MM.1S (cell line): ENCODE data around the gene MUC5B.

ENCODE experiments used
- DNase-seq: peaks from one replicate; pipeline ENCODE4 v3.0.0-alpha.2; 2015
- H2AFZ ChIP-seq: fragments of 300-600 bp; sonication (generic); 2 replicates; pipeline ENCODE4 v1.6.0; 2016; ENCODE audit warnings: antibody characterized with exemption, low read length
- H3F3A ChIP-seq: fragments of 300-600 bp; sonication (generic); 2 replicates; pipeline ENCODE4 v1.6.1; 2016; ENCODE audit warnings: mild to moderate bottlenecking, antibody characterized with exemption, low read length, moderate library complexity, mixed read lengths; ENCODE audit not compliant: insufficient read depth
- H3K27ac ChIP-seq: fragments of 300-600 bp; sonication (generic); 2 replicates; pipeline ENCODE4 v1.5.1; 2016; ENCODE audit warnings: mild to moderate bottlenecking, low read length
- H3K27me3 ChIP-seq: fragments of 300-600 bp; sonication (generic); replicated peaks from 2 replicates; pipeline ENCODE4 v1.6.0; 2016; ENCODE audit warnings: low read length; ENCODE audit not compliant: insufficient read depth
- H3K36me3 ChIP-seq: fragments of 300-600 bp; sonication (generic); replicated peaks from 2 replicates; pipeline ENCODE4 v1.6.1; 2016; ENCODE audit warnings: mild to moderate bottlenecking, low read length, mixed read lengths; ENCODE audit not compliant: insufficient read depth
- H3K4me1 ChIP-seq: fragments of 300-600 bp; sonication (generic); 2 replicates; pipeline ENCODE4 v1.6.1; 2016; ENCODE audit warnings: low read length, mixed read lengths
- H3K4me2 ChIP-seq: fragments of 300-600 bp; sonication (generic); 2 replicates; pipeline ENCODE4 v1.6.0; 2016; ENCODE audit warnings: low read depth, low read length
- H3K4me3 ChIP-seq: fragments of 300-600 bp; sonication (generic); 2 replicates; pipeline ENCODE4 v1.5.1; 2016; ENCODE audit warnings: low read length, mixed read lengths
- H3K79me2 ChIP-seq: fragments of 300-600 bp; sonication (generic); 2 replicates; pipeline ENCODE4 v1.6.1; 2016; ENCODE audit warnings: mixed run types, low read length, mixed read lengths
- H3K9ac ChIP-seq: fragments of 300-600 bp; sonication (generic); 2 replicates; pipeline ENCODE4 v1.6.1; 2016; ENCODE audit warnings: low read length, mixed read lengths
- H3K9me2 ChIP-seq: fragments of 300-600 bp; sonication (generic); replicated peaks from 2 replicates; pipeline ENCODE4 v1.6.1; 2016; ENCODE audit warnings: mild to moderate bottlenecking, low read length, mixed read lengths; ENCODE audit not compliant: insufficient read depth
- H3K9me3 ChIP-seq: fragments of 300-600 bp; sonication (generic); replicated peaks from 2 replicates; pipeline ENCODE4 v1.6.1; 2016; ENCODE audit warnings: mild to moderate bottlenecking, low read length, mixed read lengths; ENCODE audit not compliant: insufficient read depth
- H4K20me1 ChIP-seq: fragments of 300-600 bp; sonication (generic); 2 replicates; pipeline ENCODE4 v1.6.1; 2016; ENCODE audit warnings: mild to moderate bottlenecking, low read length, moderate library complexity, mixed read lengths; ENCODE audit not compliant: insufficient read depth
- CTCF ChIP-seq: fragments of 300-600 bp; sonication (generic); IDR thresholded peaks from 2 replicates; pipeline ENCODE4 v1.5.1; 2016; ENCODE audit warnings: antibody characterized with exemption, low read length, mixed read lengths
- EZH2 ChIP-seq: fragments of 300-600 bp; sonication (generic); optimal IDR thresholded peaks from 2 replicates; pipeline ENCODE3; 2017; ENCODE audit warnings: low read depth, mild to moderate bottlenecking, antibody characterized with exemption, low read length, mixed read lengths
- EZH2phosphoT487 ChIP-seq: fragments of 300-600 bp; sonication (generic); IDR thresholded peaks from 2 replicates; pipeline ENCODE4 v1.6.1; 2018; ENCODE audit warnings: antibody characterized with exemption, low read length

Gene MUC5B

DNA sequence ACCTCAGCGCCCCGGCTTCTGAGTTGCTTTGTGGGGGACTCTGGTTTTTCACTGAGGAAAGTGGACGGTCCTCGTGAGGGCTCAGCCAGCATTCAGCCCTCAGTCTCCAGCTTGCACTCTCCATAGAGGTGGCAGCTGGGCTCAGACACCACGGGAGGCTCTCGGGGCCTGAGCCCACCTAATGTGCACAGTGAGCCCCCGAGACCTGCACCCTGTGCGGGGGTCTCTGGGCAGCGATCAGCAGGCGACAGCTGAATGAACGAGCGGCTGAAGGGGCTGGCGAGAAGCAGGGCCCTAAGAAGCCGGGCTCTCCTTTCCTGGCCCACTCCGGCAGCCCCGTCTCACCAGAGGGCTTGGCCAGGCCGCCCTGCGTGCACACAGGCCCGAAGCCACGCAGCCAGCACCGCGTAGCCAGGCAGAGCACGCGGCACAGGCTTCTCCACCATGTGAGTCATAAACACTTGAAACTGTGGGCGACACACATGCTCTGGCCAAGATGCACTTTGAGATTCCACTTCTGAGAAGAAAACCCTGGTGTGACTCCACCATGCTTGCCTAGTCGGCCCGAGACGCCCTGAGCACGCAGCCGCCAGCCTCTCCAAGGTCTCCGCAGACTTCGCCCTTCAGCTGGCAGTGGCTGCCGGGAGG is 58.6 kb downstream of the MUC5B start:
- Histone ChIP-seq H3K27ac (no peak overlapping the region), H3K79me2 (no peaks in the 10 kb centered on the region), H3K4me1 (no peaks in the 10 kb centered on the region), H3K4me3 (no peak overlapping the region), H3K9me2 (no peaks in the 10 kb centered on the region), H3K36me3 (no peaks in the 10 kb centered on the region), H3F3A (no peaks in the 10 kb centered on the region), H3K9ac (no peak overlapping the region), H3K27me3 (no peaks in the 10 kb centered on the region), H4K20me1 (no peaks in the 10 kb centered on the region), H3K4me2 (no peak overlapping the region), H3K9me3 (no peaks in the 10 kb centered on the region), H2AFZ (no peak overlapping the region)
- TF ChIP-seq CTCF: no peak
- no peak for TF ChIP-seq EZH2
- no peak for TF ChIP-seq EZH2phosphoT487
- DNase-seq: no peak

DNA sequence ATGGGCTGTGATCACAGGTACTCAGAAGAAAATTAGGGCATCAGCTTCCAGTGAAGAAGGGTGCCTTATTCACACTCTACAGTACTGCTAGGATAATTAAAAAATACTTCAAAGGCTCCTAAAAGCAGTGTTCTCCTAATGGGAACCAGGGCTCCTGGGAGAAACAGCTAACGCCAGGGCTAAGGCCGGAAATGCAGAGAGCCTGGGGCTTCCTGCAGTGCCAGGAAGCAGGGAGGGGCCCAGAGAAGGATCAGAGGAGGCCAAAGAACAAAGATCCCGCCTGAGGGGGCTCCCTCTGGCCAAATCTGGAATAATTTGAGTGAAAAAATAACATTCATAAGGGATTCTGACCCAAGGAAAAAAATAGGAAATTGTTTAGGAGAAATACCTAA is 59.1 kb downstream of the MUC5B start:
- no peak for DNase-seq
- no peaks in the 10 kb centered on the region for H3K36me3 ChIP-seq
- no peaks in the 10 kb centered on the region for H4K20me1 ChIP-seq
- H2AFZ ChIP-seq: no peak overlapping the region
- no peaks in the 10 kb centered on the region for H3K27me3 ChIP-seq
- H3K9me2 ChIP-seq: no peaks in the 10 kb centered on the region
- H3K4me3 ChIP-seq: no peak overlapping the region
- TF ChIP-seq CTCF (no peak), EZH2phosphoT487 (no peak), EZH2 (no peak)
- no peak overlapping the region for H3K27ac ChIP-seq
- no peaks in the 10 kb centered on the region for H3K79me2 ChIP-seq
- H3K9me3 ChIP-seq: no peaks in the 10 kb centered on the region
- no peaks in the 10 kb centered on the region for H3F3A ChIP-seq
- no peak overlapping the region for H3K9ac ChIP-seq
- no peaks in the 10 kb centered on the region for H3K4me1 ChIP-seq
- H3K4me2 ChIP-seq: no peak overlapping the region

DNA sequence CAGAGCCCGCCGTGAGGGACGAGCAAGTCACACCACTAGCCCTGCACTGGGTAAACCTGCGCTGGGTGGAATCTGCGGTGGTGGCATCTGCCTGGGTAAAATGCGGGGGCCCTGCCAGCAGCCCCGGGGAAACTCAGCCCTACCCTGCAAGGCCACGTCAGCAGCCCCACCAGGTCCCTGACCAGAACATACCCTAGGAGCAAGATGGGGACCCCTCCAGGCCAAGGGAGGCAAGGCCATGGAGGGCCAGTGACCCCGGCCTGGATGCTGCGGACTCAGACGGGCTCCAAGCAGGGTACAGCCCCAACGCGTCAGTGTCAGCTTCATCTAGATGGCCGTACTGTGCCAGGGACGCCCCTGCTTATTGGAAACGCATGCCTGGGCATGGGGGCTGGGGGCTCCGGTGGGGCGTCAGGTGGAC is 60.2 kb downstream of the MUC5B start:
- Histone ChIP-seq H2AFZ (no peak overlapping the region), H3K27me3 (no peaks in the 10 kb centered on the region), H3K27ac (no peak overlapping the region), H3K4me1 (no peaks in the 10 kb centered on the region), H3K79me2 (no peaks in the 10 kb centered on the region), H3K9ac (no peak overlapping the region), H3K9me3 (no peaks in the 10 kb centered on the region), H3K4me3 (no peak overlapping the region), H3K9me2 (no peaks in the 10 kb centered on the region), H3K36me3 (no peaks in the 10 kb centered on the region), H3F3A (no peaks in the 10 kb centered on the region), H4K20me1 (no peaks in the 10 kb centered on the region), H3K4me2 (no peak overlapping the region)
- no peak for TF ChIP-seq CTCF
- no peak for TF ChIP-seq EZH2
- TF ChIP-seq EZH2phosphoT487: no peak
- no peak for DNase-seq
